H1 (cell line): ENCODE data around the gene EPB41L4A. TPM values are rescaled to one million over a fixed set of nuclear protein-coding genes. Genes with fewer than 3 reads are reported as not detected.

Source experiments
- NANOG ChIP-seq: IDR thresholded peaks from 2 replicates; pipeline ENCODE4 v1.6.1; 2011; ENCODE audit warnings: low read length, low read depth, mild to moderate bottlenecking, inconsistent platforms; ENCODE audit not compliant: insufficient read depth, poor library complexity, severe bottlenecking
- polyA plus RNA-seq, 7 experiments: library from polyadenylated mRNA; depleted of rRNA in 3 of 7; stranded (reverse) in 5 of 7; unstranded in 2 of 7; fragments of >200 nt in 5 of 7; fragments of 200-250 nt in 2 of 7; gene quantifications; 1 replicate in 5 of 7; 2 replicates in 1 of 7; 4 replicates in 1 of 7; pipeline versions ENCODE4 v1.2.1 to v1.2.3, GENCODE V29; 2011 to 2013; ENCODE audit warnings: missing spikeins in 2 of 7, mixed read lengths in 2 of 7
- total RNA-seq: library from RNA; stranded (reverse); fragmentation: NEBNext Ultra II Directional; extraction: Animal tissue kit (Norgen Biotek cat#: 25700); gene quantifications from 2 replicates; pipeline ENCODE4 v1.2.1, GENCODE V29; 2021

The EPB41L4A gene
- total and polyA plus RNA-seq, 2 of the 8 experiments (the other 6 are each of a cell fraction or from before 2014, with no cell fraction given): 1.6 to 4.6 TPM

GRCh38 chr5:112267231-112267630 is 151.8 kb downstream of the EPB41L4A start (continued):
- no peak for TF ChIP-seq NANOG
- TF ChIP-seq, all 59 proteins: peak for 0
